OCI-LY3 (cell line): ENCODE results near the gene SCN9A.

Experiments used
- H2AFZ ChIP-seq: fragments of 200-600, 300-600 bp; shearing (Covaris generic); 2 replicates; pipeline ENCODE4 v1.6.0; 2014; ENCODE audit warnings: antibody characterized with exemption, low read depth, low read length
- H3K27ac ChIP-seq: fragments of 200-600, 300-600 bp; sonication (generic); 2 replicates; pipeline ENCODE4 v1.5.1; 2014; ENCODE audit warnings: mild to moderate bottlenecking, low read length, moderate library complexity, mixed read lengths
- H3K27me3 ChIP-seq: fragments of 200-600, 300-600 bp; sonication (generic); 2 replicates; pipeline ENCODE4 v1.6.1; 2014; ENCODE audit warnings: low read depth, low read length, mixed read lengths
- H3K36me3 ChIP-seq: fragments of 200-600, 300-600 bp; sonication (generic); replicated peaks from 2 replicates; pipeline ENCODE3; 2014; ENCODE audit warnings: low read depth, low read length, mixed read lengths
- H3K4me1 ChIP-seq: fragments of 300-600, 200-600 bp; sonication (generic); 2 replicates; pipeline ENCODE4 v1.6.1; 2014; ENCODE audit warnings: low read length, mixed read lengths
- H3K4me2 ChIP-seq: fragments of 200-600, 300-600 bp; sonication (generic); 2 replicates; pipeline ENCODE4 v1.6.1; 2014; ENCODE audit warnings: low read length, mixed read lengths
- H3K4me3 ChIP-seq: fragments of 300-600, 200-600 bp; sonication (generic); 2 replicates; pipeline ENCODE4 v1.5.1; 2014; ENCODE audit warnings: antibody characterized with exemption, mild to moderate bottlenecking, low read length, moderate library complexity
- H3K79me2 ChIP-seq: fragments of 300-600, 200-600 bp; shearing (Covaris generic); 2 replicates; pipeline ENCODE4 v1.6.1; 2014; ENCODE audit warnings: mild to moderate bottlenecking, low read length, mixed read lengths
- H3K9ac ChIP-seq: fragments of 300-600, 200-600 bp; shearing (Covaris generic); 2 replicates; pipeline ENCODE4 v1.6.0; 2014; ENCODE audit warnings: mild to moderate bottlenecking, low read length, moderate library complexity
- H3K9me3 ChIP-seq: fragments of 200-600, 300-600 bp; shearing (Covaris generic); 2 replicates; pipeline ENCODE4 v1.6.1; 2014; ENCODE audit warnings: low read length, mixed read lengths; ENCODE audit not compliant: insufficient read depth
- H4K20me1 ChIP-seq: fragments of 200-600, 300-600 bp; sonication (generic); 2 replicates; pipeline ENCODE4 v1.6.1; 2016; ENCODE audit warnings: low read length, mixed read lengths; ENCODE audit not compliant: insufficient read depth
- EZH2phosphoT487 ChIP-seq: fragments of 200-600 bp; shearing (Covaris generic); IDR thresholded peaks from 2 replicates; pipeline ENCODE4 v1.6.1; 2018; ENCODE audit warnings: antibody characterized with exemption, mixed run types, low read depth
- TF ChIP-seq, protein P1 (sequence below): fragments of 200-600, 300-600 bp; sonication (generic); IDR thresholded peaks from 2 replicates; pipeline ENCODE4 v1.5.1; 2014; ENCODE audit warnings: antibody characterized with exemption, low read length, low read depth

The SCN9A gene

GRCh38 chr2:166382448-166382847 lies 6.7 kb upstream of the SCN9A start:
- Histone ChIP-seq H3K4me2 (no peak overlapping the region), H3K4me1 (peaks cover 5% of the 10 kb centered on the region), H3K79me2 (no peaks in the 10 kb centered on the region)

DNA sequence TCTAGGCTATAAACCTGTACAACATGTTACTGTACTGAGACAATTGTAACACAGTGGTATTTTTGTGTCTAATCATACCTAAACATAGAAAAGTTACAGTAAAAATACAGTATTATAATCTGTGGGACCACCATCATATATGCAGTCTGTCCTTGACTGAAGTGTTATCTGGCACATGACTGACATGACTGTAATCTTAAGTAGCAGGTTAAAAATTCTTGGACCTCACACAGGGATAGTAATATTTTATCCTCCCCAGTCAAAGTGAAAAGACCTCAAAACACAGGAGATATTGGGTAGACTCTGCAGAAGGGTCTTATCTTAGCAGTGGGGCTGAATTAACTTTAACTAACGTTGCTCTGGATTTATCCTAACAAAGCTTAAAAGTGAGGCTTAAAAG lies 4.9 kb upstream of the SCN9A start:
- no peak overlapping the region for H3K27ac ChIP-seq
- no peaks in the 10 kb centered on the region for H4K20me1 ChIP-seq
- H2AFZ ChIP-seq, result no peak overlapping the region
- H3K4me2 ChIP-seq, result no peak overlapping the region
- H3K9me3 ChIP-seq, result no peaks in the 10 kb centered on the region
- H3K4me1 ChIP-seq, result 0 out of 2 replicates have a peak, but pooled peaks cover 2% of the 10 kb centered on the region
- no peaks in the 10 kb centered on the region for H3K36me3 ChIP-seq
- TF ChIP-seq, protein P1, sequence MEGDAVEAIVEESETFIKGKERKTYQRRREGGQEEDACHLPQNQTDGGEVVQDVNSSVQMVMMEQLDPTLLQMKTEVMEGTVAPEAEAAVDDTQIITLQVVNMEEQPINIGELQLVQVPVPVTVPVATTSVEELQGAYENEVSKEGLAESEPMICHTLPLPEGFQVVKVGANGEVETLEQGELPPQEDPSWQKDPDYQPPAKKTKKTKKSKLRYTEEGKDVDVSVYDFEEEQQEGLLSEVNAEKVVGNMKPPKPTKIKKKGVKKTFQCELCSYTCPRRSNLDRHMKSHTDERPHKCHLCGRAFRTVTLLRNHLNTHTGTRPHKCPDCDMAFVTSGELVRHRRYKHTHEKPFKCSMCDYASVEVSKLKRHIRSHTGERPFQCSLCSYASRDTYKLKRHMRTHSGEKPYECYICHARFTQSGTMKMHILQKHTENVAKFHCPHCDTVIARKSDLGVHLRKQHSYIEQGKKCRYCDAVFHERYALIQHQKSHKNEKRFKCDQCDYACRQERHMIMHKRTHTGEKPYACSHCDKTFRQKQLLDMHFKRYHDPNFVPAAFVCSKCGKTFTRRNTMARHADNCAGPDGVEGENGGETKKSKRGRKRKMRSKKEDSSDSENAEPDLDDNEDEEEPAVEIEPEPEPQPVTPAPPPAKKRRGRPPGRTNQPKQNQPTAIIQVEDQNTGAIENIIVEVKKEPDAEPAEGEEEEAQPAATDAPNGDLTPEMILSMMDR, result no peak
- no peak for TF ChIP-seq EZH2phosphoT487
- no peak overlapping the region for H3K9ac ChIP-seq
- no peak overlapping the region for H3K4me3 ChIP-seq
- no peaks in the 10 kb centered on the region for H3K79me2 ChIP-seq
- no peaks in the 10 kb centered on the region; the same call in 1 of the 2 replicates for H3K27me3 ChIP-seq

More at GRCh38 chr2:166382448-166382847, 6.7 kb upstream of the SCN9A start:
- Histone ChIP-seq H3K36me3 (no peaks in the 10 kb centered on the region), H3K9ac (no peak overlapping the region), H3K9me3 (no peaks in the 10 kb centered on the region), H2AFZ (no peak overlapping the region), H3K27me3 (no peaks in the 10 kb centered on the region; the same call in 1 of the 2 replicates), H4K20me1 (no peaks in the 10 kb centered on the region), H3K4me3 (no peak overlapping the region), H3K27ac (no peak overlapping the region)
- TF ChIP-seq, protein P1, result no peak
- TF ChIP-seq EZH2phosphoT487, result no peak

DNA sequence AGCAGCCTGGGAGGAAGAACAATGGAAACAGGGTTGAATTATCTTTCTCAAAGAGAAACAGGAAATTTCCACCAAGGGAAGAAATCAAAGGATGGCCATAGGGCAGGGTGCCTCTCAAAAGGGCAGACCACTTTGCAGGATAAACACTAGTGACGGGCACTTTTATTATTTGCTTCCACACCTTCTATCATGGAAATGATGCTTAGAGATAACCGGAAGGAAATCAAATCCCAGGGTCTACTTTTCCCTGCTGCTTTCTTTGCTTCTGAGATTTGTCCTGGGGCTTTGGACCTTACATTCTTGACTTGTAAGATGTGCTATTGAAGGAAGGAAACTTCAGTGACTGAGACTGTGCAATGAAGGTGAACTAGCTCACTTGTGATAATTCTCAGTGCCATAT lies 1.1 kb upstream of the SCN9A start:
- Histone ChIP-seq H3K9ac (no peak overlapping the region), H3K4me2 (no peak overlapping the region), H3K4me3 (no peak overlapping the region), H2AFZ (no peak overlapping the region), H3K27ac (no peak overlapping the region), H3K4me1 (no peaks in the 10 kb centered on the region), H3K79me2 (no peaks in the 10 kb centered on the region), H4K20me1 (no peaks in the 10 kb centered on the region), H3K36me3 (no peaks in the 10 kb centered on the region), H3K27me3 (no peaks in the 10 kb centered on the region; the same call in 1 of the 2 replicates), H3K9me3 (no peaks in the 10 kb centered on the region)
- TF ChIP-seq EZH2phosphoT487, result no peak
- TF ChIP-seq, protein P1, result no peak

- H3K27ac ChIP-seq, result no peak overlapping the region
- H3K9ac ChIP-seq, result no peak overlapping the region
- no peaks in the 10 kb centered on the region for H3K79me2 ChIP-seq
- no peaks in the 10 kb centered on the region for H4K20me1 ChIP-seq
- H2AFZ ChIP-seq, result no peak overlapping the region
- H3K9me3 ChIP-seq, result no peaks in the 10 kb centered on the region
- no peaks in the 10 kb centered on the region for H3K4me1 ChIP-seq
- TF ChIP-seq, protein P1, result no peak
- TF ChIP-seq EZH2phosphoT487, result no peak
- H3K36me3 ChIP-seq, result no peaks in the 10 kb centered on the region
- no peak overlapping the region for H3K4me3 ChIP-seq
- no peak overlapping the region for H3K4me2 ChIP-seq
- no peaks in the 10 kb centered on the region; the same call in 1 of the 2 replicates for H3K27me3 ChIP-seq
Measured at GRCh38 chr2:166376488-166376828, 714 bp upstream of the SCN9A start.
